Activated CD8-positive, alpha-beta T cell treated with anti-CD3 and anti-CD28 coated beads, Interleukin-2, amount 10 ng/mL, durations not matched to agents 7 days and 5 days (primary cell): Measurements from ENCODE around the gene EIF2A. TPM values are rescaled to one million over a fixed set of nuclear protein-coding genes. Genes with fewer than 3 reads are reported as not detected.
"Not testable (repeated sequence)": the region's sequence is repeated elsewhere in the genome, so short reads cannot be mapped to it uniquely, and the experiment has no call there.

ENCODE experiments used
- ATAC-seq: fragments of 150-1000 bp; cut with Tn5 transposase; one replicate; pipeline ENCODE4 v1.10.0; 2021; ENCODE audit warnings: moderate library complexity
- CTCF ChIA-PET: fragments of 350-600 bp; sonication (Branson Sonifier 250); formaldehyde crosslinking; loops from one replicate; lab custom pipeline; 2021; ENCODE audit warnings: antibody characterized with exemption; lab: Charles Lee
- POLR2A ChIA-PET: fragments of 350-600 bp; sonication (Branson Sonifier 250); formaldehyde crosslinking; loops from one replicate; lab custom pipeline; 2021; ENCODE audit warnings: antibody characterized with exemption; lab: Charles Lee
- DNase-seq: peaks from one replicate; pipeline ENCODE4 v3.0.0-alpha.2; 2020
- H3K27ac Mint-ChIP-seq: one replicate; pipeline ENCODE4 v1.8.0; 2021; ENCODE audit warnings: mild to moderate bottlenecking, mixed read lengths
- H3K27me3 Mint-ChIP-seq: one replicate; pipeline ENCODE4 v1.8.0; 2021; ENCODE audit warnings: low read depth, mixed read lengths
- H3K36me3 Mint-ChIP-seq: one replicate; pipeline ENCODE4 v1.8.0; 2021; ENCODE audit warnings: low read depth, mixed read lengths
- H3K4me1 Mint-ChIP-seq: one replicate; pipeline ENCODE4 v1.8.0; 2021; ENCODE audit warnings: low read depth, mixed read lengths
- H3K4me3 Mint-ChIP-seq: one replicate; pipeline ENCODE4 v1.8.0; 2021; ENCODE audit warnings: mild to moderate bottlenecking, mixed read lengths
- H3K9me3 Mint-ChIP-seq: one replicate; pipeline ENCODE4 v1.8.0; 2022; ENCODE audit warnings: mixed read lengths; ENCODE audit not compliant: insufficient read depth
- total RNA-seq, 2 experiments: library from RNA; stranded (reverse); gene quantifications; one replicate each; pipeline ENCODE4 v1.2.3, GENCODE V29; 2021

Gene EIF2A
- total RNA-seq: 10 to 100 TPM; 77.0 to 89.0 TPM

DNA sequence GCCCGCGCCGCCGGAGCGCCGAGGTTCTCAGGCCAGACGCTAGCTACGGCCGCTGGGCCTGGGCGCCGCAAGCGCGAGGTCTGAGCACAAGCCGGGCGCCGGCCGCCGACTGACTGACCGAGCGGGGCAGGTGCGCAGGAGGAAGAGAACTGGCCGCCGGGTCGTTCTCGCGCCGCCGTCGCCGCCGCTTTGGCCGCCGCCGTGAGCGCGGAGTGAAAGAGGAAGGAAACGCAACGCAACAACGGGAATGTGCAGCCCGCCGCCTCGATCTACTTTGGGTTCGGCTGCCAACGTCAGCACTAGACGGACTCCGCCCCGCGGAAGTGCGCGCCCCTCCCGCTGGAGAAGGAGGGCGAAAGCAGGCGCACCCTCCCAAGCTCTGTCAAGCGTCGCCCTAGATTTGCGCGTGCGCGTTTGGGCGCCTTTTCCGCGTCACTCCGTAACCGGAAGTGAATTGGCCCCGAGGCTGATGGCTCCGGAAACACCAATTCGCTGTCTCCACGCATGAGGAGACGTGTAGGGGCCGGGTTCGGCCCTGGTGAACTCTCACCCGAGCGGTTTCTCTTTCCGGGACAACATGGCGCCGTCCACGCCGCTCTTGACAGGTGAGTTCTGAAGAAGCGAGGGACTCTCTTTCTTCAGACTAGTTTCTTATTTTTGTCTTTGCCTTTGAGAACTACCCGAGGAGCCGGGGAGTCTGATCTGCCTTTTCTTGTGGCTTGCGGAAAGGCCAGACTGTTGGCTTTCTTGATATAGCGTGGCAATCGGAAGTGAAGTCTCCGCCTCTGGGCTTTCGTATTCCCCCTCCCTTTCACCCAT is at the start of gene EIF2A, which contains the start of gene SERP1:
Gene EIF2A (plus strand): TSS at position 562 of the 819 bp plus-strand sequence. CDS start 16 bp downstream, at position 578.
Gene SERP1 (minus strand): TSS at position 271 of the 819 bp plus-strand sequence. CDS start 361 bp downstream, outside the sequence.
- H3K27me3 Mint-ChIP-seq: no peaks in the 10 kb centered on the region
- ATAC-seq (peak; percentile 93), DNase-seq (peak; percentile 99)
- peak within 1 kb of the TSS; percentile 94 for H3K4me3 Mint-ChIP-seq
- H3K36me3 Mint-ChIP-seq: peaks cover 50% of the 10 kb centered on the region
- peak within 1 kb of the TSS; percentile 92 for H3K27ac Mint-ChIP-seq
- POLR2A ChIA-PET: interaction anchor here (0.6 to 5.0 kb wide), 18 partner anchors 9 to 216 kb away, joined by 3 to 77 read pairs (median 4); partner anchors contain the start of genes ERICH6, SELENOT, SIAH2 and TSC22D2
- peaks cover 51% of the 10 kb centered on the region for H3K4me1 Mint-ChIP-seq
- H3K9me3 Mint-ChIP-seq: no peaks in the 10 kb centered on the region
- CTCF ChIA-PET: interaction anchor here (0.9 kb wide), 1 partner anchor 215 kb away, joined by 3 read pairs; no protein-coding TSS in a partner anchor

DNA sequence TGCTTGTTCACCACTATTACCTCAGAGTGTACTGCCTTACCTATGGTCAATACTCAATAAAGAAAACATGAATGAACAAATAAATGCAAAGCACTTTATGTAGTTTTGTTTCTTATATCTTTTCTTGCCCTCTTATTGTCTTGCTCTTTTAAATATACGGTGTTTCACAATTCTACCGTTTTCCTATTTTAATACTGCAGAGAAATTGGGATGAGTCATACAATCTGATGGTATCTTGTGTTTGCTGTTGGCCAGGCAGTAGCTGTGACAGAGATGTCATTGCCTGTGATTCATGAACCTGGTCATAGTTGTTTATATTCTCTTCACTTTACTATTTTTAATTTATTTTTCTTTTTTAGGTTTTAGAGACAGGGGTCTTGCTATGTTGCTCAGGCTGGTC is 48.6 kb upstream of the EIF2A start:
- peaks cover 6% of the 10 kb centered on the region for H3K9me3 Mint-ChIP-seq
- peaks cover 1% of the 10 kb centered on the region for H3K36me3 Mint-ChIP-seq
- CTCF ChIA-PET: interaction anchor here (3.3 to 4.4 kb wide), 2 partner anchors 89 to 212 kb away, joined by 21 to 26 read pairs; partner anchors contain the start of gene TSC22D2
- POLR2A ChIA-PET: no interaction called here
- H3K27me3 Mint-ChIP-seq: peaks cover 2% of the 10 kb centered on the region
- no peak overlapping the region for H3K27ac Mint-ChIP-seq
- ATAC-seq: no peak
- H3K4me1 Mint-ChIP-seq: no peaks in the 10 kb centered on the region
- DNase-seq: no peak
- H3K4me3 Mint-ChIP-seq: no peak overlapping the region

DNA sequence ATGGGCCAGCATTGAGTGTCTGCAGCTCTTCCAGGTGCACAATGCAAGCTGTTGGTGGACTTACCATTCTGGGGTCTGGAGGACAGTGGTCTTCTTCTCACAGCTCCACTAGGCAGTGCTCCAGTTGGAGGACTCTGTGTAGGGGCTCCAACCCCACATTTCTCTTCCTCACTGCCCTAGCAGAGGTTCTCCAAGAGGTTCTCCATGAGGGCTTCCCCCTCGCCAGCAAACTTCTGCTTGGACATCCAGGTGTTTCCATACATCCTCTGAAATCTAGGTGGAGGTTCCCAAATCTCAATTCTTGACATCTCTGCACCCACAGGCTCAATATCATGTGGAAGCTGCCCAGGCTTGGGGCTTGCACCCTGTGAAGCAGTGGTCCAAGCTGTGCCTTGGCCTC is 45.6 kb upstream of the EIF2A start:
- ATAC-seq, H3K9me3 Mint-ChIP-seq, H3K27me3 Mint-ChIP-seq, H3K4me1 Mint-ChIP-seq, DNase-seq, POLR2A ChIA-PET, H3K36me3 Mint-ChIP-seq, CTCF ChIA-PET, H3K27ac Mint-ChIP-seq, H3K4me3 Mint-ChIP-seq: not testable (repeated sequence)

DNA sequence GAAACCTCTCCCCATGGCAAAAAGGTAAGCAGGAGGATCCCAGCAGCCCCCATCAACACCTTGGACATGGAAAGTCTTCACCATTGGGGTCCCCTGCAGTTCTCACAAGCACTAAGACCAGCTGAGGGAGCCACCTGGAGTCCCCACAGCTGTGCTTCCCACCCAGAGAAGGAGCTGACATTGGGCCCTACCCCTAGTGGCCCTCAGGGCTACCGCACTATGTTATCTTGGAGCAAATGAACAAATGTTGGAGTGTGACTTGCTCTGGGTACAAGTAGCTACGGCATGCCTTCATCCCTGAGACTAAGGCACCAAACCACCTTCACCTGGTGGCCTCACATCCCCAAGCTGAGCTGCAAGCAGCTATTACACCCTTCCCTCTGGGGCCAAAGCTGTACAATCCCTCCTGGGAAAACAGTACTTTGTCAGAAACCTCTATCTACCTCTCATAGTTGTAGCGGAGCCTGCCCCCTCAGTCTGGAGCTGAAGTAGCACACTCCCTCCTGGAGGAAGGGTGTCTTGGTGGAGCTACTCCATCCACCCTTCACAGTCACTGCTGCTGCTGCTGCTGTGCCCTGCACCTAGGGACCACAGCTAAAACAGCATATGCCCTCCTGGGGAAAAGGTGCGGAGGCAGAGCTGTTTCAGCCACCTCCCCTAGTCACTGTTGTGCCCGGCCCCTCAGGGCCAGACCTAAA is 43.0 kb upstream of the EIF2A start:
- Mint-ChIP-seq H3K36me3 (peaks cover 1% of the 10 kb centered on the region), H3K27ac (no peak overlapping the region), H3K9me3 (peaks cover 6% of the 10 kb centered on the region), H3K27me3 (peaks cover 16% of the 10 kb centered on the region), H3K4me3 (no peak overlapping the region), H3K4me1 (no peaks in the 10 kb centered on the region)
- ChIA-PET CTCF (interaction anchor here (1.4 kb wide), 1 partner anchor 119 kb away, joined by 4 read pairs; no protein-coding TSS in a partner anchor), POLR2A (interaction anchor here (0.6 kb wide), 1 partner anchor 123 kb away, joined by 3 read pairs; no protein-coding TSS in a partner anchor)
- no peak for ATAC-seq
- DNase-seq: no peak

DNA sequence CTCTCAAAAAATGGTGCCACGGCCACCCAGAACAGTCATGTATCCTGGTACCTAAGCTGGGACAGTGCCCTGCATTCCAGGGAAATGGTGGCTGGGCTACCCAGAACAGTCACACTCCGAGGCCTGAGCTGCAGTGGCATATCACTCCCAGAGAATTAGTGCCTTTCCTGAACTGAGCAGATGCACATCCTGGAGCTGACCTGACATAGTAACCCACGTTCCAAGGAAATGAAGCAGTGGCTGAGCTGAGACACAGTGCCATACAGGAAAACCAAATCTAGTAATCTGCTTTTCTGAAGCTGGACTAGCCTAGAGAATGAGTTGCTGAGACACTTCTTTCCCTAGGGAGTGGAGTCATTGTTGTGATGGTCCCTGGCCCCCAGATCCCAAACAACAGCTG is 42.1 kb upstream of the EIF2A start:
- Mint-ChIP-seq H3K27me3 (peaks cover 25% of the 10 kb centered on the region), H3K4me3 (no peak overlapping the region), H3K27ac (no peak overlapping the region), H3K9me3 (peaks cover 6% of the 10 kb centered on the region), H3K36me3 (peaks cover 1% of the 10 kb centered on the region), H3K4me1 (no peaks in the 10 kb centered on the region)
- CTCF ChIA-PET: interaction anchor here (1.4 kb wide), 1 partner anchor 120 kb away, joined by 4 read pairs; no protein-coding TSS in a partner anchor
- POLR2A ChIA-PET: interaction anchor here (0.7 kb wide), 1 partner anchor 376 kb away, joined by 3 read pairs; no protein-coding TSS in a partner anchor
- ATAC-seq: no peak
- DNase-seq: no peak

DNA sequence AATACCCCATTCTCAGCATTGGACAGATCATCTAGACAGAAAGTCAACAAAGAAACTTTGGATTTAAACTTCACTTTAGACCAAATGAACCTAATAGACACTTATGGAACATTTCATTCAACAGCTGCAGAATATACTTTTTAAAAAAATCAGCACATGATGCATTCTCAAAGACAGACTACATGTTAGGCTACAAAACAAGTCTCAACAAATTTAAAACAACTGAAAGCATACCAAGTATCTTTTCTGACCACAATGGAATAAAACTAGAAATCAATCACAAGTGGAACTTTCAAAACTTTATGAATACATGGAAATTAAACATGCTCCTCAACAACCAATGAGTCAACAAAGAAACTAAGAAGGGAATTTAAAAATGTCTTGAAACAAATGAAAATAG is 38.2 kb upstream of the EIF2A start:
- Mint-ChIP-seq H3K9me3 (no peaks in the 10 kb centered on the region), H3K27ac (no peak overlapping the region), H3K4me1 (no peaks in the 10 kb centered on the region), H3K4me3 (no peak overlapping the region), H3K27me3 (peaks cover 37% of the 10 kb centered on the region), H3K36me3 (no peaks in the 10 kb centered on the region)
- ATAC-seq: no peak
- DNase-seq: no peak
- CTCF ChIA-PET: no interaction called here
- POLR2A ChIA-PET: no interaction called here

DNA sequence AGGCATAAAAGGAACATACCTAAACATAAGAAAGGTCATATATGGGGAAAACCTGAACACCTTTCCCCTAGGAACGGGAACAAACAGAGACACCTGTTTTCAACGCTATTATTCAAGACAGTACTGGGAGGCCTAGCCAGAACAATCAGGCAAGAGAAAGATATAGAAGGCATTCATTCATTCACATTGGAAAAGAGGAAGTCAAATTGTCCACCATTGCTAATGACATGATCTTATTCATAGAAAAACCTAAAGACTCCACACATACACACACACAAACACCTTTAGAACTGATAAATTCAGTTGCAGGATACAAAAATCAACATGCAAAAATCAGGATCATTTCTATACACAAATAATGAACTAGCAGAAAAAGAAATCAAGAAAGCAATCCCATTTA is 36.8 kb upstream of the EIF2A start:
- no peak for DNase-seq
- no peaks in the 10 kb centered on the region for H3K36me3 Mint-ChIP-seq
- no peaks in the 10 kb centered on the region for H3K4me1 Mint-ChIP-seq
- ChIA-PET CTCF (no interaction called here), POLR2A (no interaction called here)
- H3K27ac Mint-ChIP-seq: no peak overlapping the region
- no peak overlapping the region for H3K4me3 Mint-ChIP-seq
- peaks cover 37% of the 10 kb centered on the region for H3K27me3 Mint-ChIP-seq
- no peak for ATAC-seq
- no peaks in the 10 kb centered on the region for H3K9me3 Mint-ChIP-seq

DNA sequence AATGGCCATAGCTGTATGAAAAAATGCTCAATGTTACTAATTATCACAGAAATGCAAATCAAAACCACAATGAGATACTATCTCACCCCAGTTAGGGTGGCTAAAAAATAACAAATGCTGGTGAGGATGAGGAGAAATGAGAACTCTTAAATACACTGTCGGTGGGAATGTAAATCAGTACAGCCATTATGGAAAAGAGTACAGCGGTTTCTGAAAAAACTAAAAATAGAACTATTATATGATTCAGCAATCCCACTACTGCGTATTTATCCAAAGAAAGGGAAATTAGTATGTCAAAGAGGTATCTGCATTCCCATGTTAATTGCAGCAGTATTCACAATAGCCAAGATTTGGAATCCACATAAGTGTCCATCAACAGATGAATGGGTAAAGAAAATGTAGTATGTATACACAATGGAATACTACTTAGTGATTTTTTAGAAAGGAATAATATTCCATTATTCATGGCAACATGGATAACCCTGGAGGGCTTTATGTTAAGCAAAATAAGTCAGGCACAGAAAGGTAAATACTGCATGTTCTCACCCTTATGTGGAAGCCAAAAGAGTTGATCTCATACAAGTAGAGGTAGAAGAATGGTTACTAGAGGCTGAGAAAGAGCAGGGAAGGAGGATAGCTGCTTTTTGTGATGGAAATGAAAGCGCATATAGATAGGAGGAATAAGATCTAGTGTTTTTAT is 35.3 kb upstream of the EIF2A start:
- ChIA-PET CTCF (no interaction called here), POLR2A (no interaction called here)
- no peak for DNase-seq
- Mint-ChIP-seq H3K27ac (no peak overlapping the region), H3K4me1 (no peaks in the 10 kb centered on the region), H3K27me3 (peaks cover 34% of the 10 kb centered on the region), H3K36me3 (no peaks in the 10 kb centered on the region), H3K4me3 (no peak overlapping the region), H3K9me3 (no peaks in the 10 kb centered on the region)
- no peak for ATAC-seq

DNA sequence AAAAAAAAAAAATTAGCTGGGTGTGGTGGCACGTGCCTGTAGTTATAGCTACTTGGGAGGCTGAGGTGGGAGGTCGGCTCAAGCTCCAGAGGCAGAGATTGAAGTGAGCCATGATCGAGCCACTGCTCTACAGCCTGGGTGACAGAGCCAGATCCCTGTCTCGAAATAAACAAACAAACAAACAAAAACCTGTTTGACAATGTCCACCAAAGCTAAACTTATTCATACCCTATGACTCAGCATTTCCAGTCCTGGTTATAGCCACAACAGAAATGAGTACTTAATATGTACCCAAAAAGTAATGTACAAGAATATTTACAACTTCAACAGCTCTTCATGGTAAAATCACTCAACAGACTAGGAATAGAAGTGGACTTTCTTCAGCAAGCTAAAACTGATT is 31.4 kb upstream of the EIF2A start:
- no peak for ATAC-seq
- Mint-ChIP-seq H3K27ac (no peak overlapping the region), H3K36me3 (peaks cover 1% of the 10 kb centered on the region), H3K27me3 (peaks cover 14% of the 10 kb centered on the region), H3K4me1 (no peaks in the 10 kb centered on the region), H3K9me3 (peaks cover 6% of the 10 kb centered on the region), H3K4me3 (no peak overlapping the region)
- POLR2A ChIA-PET: no interaction called here
- no peak for DNase-seq
- CTCF ChIA-PET: no interaction called here

DNA sequence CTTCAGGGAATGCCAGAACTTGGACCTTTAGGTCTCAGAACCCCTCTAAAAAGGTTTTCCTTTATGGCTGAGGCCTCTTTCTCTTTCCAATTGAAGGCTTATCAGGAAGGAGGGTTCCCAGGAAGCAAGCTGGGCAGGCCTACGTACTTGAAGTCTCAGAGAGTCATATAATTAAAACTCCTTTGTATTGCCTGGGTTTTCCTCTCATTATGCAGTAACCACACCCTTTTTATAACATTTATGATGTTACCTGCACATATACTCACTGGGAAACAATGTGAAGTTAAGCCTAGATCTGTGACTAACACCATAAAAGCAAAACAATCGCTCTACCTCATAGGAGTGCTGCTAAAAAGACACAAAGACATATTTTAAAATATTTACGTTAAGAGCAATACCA is 27.6 kb upstream of the EIF2A start:
- POLR2A ChIA-PET: no interaction called here
- Mint-ChIP-seq H3K27me3 (peaks cover 9% of the 10 kb centered on the region), H3K27ac (no peak overlapping the region), H3K36me3 (peaks cover 1% of the 10 kb centered on the region), H3K4me1 (no peaks in the 10 kb centered on the region), H3K4me3 (no peak overlapping the region), H3K9me3 (peaks cover 6% of the 10 kb centered on the region)
- CTCF ChIA-PET: no interaction called here
- DNase-seq (no peak), ATAC-seq (no peak)

DNA sequence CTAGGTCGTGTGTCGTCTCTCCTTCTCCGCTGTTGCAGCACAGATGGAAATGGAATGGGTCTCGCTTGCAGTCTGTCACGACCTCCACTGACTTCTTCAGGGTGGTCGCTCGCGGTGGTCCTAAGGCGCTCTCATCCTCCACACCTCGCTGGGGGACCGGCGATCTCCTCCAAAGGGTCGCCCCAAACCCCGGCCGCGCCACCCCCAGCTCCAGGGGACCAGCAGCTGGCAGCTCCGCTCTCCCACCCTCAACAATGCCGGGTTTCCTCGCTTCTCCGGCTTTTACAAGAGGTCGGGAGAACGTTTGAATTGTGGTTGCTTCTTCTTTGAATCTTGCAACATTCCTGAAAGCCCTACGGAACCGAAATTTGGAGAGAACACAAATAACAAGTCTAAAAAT is 26.2 kb upstream of the EIF2A start:
- Mint-ChIP-seq H3K4me3 (no peak overlapping the region), H3K27me3 (peaks cover 9% of the 10 kb centered on the region), H3K27ac (no peak overlapping the region), H3K4me1 (no peaks in the 10 kb centered on the region), H3K9me3 (peaks cover 6% of the 10 kb centered on the region), H3K36me3 (peaks cover 1% of the 10 kb centered on the region)
- ATAC-seq (no peak), DNase-seq (no peak)
- CTCF ChIA-PET: no interaction called here
- POLR2A ChIA-PET: no interaction called here
